HG03342 (cell line): ENCODE measurements around the gene SERPINA5.

ENCODE experiments used
- ATAC-seq: cut with Tn5 transposase; IDR thresholded peaks from one replicate; pipeline ENCODE4 v1.9.1; 2021; ENCODE audit warnings: mild to moderate bottlenecking, moderate library complexity; ENCODE audit not compliant: unreplicated experiment

SERPINA5 gene, protein sequence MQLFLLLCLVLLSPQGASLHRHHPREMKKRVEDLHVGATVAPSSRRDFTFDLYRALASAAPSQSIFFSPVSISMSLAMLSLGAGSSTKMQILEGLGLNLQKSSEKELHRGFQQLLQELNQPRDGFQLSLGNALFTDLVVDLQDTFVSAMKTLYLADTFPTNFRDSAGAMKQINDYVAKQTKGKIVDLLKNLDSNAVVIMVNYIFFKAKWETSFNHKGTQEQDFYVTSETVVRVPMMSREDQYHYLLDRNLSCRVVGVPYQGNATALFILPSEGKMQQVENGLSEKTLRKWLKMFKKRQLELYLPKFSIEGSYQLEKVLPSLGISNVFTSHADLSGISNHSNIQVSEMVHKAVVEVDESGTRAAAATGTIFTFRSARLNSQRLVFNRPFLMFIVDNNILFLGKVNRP

DNA sequence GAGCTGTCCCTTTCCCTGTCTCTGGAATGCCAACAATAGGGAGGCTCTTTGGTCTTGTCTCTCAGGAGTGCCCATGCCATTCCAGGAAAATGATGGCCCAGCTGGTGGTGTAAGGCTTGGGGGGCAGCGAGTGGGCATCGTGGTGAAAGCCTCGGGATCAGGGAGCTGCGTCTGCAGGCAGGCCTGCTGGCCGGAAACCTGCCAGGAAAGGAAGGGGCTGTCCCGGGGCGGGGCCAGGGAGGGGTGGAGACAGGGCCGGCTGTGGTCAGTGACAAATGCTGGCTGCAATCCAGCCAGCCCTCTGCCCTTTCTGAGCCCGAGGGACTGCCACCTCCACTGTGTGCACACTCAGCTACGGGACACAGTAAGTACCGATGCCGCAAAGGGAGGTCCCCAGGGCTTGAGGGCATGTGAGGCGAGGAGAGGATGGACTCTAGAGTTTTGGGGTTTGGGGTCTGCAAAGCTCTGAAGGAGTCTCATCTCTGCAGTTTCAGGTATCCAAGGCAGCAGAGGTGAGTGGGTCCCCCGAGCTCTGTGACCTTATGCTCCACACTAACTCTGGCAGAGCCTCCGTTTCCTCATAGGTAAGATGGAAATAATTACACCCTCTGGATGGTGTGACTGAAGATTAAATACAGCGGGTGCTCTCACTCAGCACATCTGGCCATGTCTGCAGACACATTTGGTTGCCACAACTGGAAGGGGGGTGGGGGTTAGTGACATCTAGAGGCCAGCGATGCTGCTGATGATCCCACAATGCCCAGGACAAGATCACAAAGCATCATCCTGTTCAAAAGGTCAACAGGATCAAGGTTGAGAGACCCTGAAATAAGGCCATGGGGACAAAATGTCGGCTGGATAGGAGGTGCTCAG is at the start of gene SERPINA5:
Gene SERPINA5 (plus strand): TSS at position 300 of the 873 bp plus-strand sequence. CDS start 5,937 bp downstream, outside the sequence.
- no peak for ATAC-seq

DNA sequence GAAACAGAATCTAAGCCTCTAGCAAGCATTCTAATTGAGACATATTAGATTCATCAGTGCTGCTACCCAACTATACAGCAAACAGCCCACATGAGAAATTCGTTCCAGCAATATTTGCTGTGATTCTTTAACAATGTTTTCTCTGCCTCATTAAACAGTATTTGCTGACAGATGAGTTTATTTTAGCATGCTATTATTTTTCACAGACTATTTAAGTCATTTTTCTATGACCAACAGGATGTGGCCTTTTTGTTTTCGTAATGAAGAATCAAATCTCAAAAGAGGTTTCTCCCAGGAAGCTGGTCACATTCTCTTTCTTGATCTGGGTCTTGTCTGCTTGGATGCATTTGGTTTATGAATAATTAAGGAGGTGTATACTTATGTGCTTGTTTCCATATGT is 48.8 kb upstream of the SERPINA5 start:
- ATAC-seq: no peak

DNA sequence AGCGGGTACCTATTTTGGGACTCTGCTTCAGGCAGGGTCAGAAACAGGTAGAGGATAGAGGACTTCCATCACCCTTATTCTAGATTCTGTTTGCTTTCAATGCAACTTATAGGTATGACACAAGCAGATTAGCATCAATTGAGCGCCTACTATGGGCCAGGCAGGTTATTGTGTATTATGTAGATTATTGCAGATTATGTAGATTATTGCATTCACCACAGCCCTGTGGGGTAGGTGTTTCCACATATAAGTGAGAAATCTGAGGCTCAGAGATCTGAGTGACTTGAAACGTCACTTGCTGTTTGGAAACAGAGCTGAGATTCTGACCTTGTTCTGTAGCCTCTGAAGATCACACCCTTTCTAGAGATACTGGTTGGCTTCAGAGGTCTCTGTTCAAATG is 45.7 kb upstream of the SERPINA5 start:
- ATAC-seq: no peak

DNA sequence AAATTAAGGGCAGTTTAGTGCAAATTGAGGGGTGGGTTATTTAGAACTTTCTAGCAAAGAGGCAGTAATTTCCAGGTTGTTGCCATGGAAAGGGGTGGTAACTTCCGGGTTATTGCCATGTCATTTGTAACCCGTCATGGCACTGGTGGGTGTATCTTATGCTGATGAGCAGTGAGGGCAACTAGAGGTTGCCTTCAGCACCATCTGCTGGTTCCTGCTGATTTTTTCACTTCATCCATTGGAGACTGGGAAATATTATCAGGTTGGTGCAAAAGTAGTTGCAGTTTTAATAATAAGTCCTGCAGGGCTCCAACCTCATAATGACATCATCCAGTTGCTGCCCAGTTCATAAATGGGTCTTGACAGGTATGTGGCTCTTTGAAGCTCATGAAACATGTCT is 44.4 kb upstream of the SERPINA5 start:
- no peak for ATAC-seq

DNA sequence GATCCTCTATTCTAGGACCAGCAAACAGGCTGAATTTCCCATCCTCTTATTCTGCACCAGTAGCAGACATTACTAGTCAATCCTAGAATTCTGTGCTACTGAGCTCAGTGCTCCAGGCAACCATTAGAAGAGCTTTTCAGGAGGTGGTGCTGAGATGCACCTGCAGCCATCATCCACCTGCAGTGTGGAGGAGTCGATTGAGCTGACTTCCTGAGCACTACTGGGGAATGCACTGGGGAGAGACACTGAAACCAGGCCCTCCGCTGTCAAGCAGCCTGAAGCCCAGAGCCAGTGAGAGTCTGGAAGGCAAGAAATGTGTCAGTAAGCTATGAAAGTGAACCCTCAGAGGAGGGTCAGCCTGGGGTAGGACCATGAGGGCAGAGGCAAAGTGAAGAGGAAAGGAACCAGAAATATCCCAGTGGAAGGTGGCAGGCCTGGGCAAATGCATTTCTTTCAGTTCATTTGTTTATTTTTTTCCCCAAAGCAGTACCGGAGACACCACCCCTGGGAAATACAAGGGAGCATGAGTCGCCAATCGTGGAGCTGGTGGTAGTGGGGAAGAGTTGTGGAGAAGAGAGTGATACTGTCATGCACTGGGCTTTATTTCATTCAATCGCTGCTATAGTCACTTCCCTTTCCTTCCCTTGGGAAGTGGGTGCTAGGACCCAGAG is 43.0 kb upstream of the SERPINA5 start:
- ATAC-seq: no peak

DNA sequence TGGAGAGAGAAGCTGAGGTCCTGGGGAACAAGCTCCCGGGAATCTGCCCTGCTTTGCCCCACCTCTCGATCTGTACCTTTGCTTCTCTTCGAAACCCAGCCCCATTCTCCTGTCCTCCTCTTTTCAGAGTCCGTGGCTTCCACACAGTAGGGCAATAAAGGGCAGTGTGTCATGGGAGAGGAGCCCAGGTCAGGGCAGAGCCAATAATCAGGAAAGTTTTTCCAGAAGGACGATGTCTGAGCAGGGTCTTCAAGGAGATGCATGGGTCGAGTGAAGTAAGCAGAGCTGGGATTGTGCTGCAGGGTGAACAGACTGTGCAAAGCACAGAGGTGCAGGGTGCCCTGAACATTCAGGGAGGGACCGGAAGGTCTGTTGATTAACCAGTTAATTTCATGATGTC is 42.0 kb upstream of the SERPINA5 start:
- ATAC-seq: no peak

DNA sequence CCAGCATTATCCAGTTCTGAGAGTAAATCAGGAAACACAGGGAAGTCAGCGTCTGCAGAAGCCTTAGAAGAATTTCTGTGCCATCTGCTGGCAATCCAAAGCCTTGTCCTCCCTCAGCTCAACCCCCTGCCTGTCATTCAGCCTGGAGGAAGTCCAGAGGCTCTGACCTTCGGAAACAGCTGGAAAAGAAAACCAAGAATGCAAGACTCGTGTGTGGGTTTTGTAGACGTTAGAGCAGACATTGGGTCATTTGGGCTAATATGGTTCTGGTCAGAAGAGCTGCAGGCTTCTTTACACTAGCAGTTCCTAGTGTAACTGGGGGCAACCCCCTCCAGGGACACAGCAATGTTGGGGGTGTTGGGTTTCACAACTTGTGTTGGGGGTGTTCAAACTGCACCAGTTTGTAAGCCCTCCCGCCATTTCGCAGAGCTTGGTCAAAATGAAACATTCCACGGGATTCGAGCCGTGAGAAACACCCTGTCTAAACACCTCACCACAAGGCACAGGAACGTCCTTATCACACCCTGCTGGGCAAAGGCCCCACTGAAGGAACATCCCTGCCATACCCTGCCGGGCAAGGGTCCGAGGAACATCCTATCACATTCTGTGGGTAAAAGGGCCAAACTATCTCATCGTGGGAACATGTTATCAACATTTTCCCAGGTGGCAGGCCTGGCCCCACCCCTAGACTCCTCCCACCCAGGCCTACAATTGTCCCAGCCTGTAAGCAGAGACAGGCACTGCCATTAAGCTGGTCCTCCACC is 41.0 kb upstream of the SERPINA5 start:
- ATAC-seq: no peak

DNA sequence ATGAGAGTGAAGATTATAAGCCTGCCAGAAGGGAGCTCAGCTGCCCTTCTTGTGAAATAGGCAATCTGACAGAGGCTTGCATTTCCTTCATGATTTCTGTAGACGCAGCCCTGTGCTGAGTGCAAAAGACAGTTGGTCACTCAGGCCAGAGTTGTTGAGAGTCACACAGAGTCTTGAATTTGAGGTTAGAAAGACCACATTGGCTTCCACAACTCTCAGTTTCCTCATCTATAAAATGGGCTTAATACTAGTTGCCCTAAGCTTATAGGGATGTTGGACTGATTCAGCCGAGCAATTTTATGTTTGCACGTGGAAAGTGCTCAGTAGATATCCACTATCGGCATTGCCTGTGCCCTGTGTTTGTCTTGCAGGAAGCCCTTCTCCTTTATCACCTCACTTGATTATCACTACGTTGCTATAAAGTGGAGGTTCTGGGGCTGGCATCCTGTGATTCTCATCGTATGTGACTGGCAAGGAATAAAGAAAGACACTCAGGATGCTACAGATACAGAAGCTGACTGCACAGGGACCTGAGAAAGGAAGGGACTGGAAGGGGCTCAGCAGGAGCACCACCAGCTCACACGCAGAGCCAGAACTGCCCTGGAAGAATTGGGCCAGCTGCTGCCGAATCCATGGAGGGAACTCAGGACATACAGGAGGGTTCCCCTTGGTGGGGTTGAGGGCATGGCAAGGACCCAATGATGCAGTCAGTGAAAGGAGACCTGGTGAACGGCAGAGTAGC is 39.8 kb upstream of the SERPINA5 start:
- no peak for ATAC-seq

DNA sequence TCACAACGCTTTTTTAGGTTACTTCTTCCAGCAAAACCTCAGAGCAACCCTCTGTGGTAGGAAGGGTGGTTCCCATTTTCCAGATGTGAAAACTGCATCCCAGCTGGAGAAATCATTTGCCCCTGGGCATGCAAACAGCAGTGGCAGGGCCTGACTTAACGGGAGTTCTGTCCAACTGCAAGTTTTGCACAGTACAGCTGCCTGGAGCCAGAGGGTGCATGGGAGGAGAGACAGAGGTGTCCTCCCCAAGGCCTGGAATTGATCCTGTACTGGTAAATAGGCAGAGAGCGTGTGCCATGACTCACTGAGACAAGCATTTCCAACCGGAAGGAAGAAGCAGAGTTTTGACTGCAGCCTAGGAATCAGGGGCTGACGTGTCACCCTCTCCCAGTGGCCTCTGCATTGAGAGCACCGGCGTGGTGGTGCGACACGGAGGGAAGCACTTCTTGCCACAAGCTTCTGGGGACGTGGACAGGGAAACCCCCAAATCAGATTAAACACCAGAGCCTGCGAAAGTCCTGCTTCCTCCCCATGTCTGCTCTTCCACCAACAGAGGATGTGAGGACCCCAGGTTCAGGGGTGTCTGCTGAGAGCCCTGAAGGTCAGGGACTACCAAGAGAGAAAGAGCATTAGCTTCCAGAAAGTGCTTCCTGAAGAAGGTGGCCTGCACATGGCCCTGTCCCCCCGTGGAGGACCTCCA is 39.0 kb upstream of the SERPINA5 start:
- ATAC-seq: no peak

DNA sequence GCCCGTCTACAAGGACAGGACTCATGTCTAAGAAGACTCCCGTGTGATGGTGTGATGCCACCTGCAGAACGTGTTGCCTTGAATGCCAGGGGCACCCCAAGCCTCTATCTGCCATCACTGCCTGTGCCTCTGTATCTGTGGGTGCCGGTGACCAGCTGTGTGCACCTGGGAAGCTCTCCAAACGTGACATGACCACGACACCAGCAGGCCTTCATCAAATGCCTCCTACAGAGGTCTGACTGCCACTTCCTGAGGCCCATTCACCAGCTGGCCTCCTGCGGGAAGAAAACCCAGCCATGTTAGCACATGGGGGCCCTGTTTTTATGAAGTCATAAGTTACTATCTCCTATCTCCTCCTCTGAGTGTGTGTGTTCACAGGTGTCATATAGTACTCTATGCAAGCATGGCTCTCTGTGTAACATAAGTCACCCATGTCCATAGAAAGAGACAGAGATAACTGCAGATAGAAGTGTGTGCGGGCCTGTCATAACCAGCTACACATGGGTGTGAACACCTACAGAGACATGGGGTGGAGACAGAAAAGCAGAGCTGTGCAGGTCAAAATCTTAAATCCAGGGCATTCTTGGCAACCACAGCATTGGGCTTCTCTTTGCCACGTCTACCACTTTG is 38.3 kb upstream of the SERPINA5 start:
- no peak for ATAC-seq

DNA sequence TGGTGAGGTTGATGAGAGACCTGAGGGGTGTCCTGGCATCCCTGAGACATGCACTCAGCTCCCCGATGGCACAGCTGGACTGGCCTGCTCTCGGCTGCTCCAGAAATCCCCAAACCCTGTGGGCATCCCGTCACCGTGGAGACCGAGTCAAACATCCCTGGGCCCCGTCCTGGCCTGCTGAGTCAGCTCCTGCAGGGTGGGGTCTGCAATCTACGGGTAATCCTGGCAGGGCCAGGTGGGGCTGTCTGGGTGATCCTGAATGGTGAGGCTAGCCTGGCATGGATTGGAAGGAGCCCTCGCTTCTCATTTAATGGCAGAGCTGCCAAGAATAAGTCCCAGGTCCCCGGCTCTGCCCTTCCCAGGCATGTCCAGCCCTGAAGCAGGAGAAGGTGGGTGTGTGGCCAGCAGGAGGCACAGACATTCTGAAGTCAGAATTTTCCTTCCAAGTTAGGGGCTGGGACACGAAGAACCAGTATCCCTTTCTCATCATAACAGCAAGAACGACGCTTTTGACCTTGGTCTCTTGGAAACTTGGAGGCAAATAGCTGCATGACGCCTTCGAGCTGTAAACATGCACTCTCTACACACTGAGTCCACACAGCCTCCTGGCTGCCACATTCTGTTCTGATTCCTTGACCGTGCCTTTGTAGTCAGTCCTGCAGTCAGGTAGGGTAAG is 37.6 kb upstream of the SERPINA5 start:
- no peak for ATAC-seq

DNA sequence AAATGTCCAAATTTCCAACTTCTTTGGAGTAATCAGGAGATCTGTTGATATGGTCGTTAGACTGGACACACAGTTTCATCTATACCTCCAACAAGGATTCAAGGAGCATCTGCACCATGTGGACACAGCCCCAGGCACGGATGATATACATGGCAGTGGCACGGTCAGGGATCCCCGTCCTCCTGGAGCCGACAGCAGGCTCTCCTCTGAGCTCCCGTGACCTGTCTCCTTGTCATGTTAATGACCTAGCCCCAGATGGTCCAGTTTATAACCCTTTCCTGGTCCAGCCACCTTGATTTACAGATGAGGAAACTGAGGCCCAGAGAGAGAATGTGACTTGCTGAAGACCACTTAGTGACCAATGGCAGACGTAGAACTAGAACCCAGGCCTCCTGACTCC is 36.5 kb upstream of the SERPINA5 start:
- no peak for ATAC-seq

DNA sequence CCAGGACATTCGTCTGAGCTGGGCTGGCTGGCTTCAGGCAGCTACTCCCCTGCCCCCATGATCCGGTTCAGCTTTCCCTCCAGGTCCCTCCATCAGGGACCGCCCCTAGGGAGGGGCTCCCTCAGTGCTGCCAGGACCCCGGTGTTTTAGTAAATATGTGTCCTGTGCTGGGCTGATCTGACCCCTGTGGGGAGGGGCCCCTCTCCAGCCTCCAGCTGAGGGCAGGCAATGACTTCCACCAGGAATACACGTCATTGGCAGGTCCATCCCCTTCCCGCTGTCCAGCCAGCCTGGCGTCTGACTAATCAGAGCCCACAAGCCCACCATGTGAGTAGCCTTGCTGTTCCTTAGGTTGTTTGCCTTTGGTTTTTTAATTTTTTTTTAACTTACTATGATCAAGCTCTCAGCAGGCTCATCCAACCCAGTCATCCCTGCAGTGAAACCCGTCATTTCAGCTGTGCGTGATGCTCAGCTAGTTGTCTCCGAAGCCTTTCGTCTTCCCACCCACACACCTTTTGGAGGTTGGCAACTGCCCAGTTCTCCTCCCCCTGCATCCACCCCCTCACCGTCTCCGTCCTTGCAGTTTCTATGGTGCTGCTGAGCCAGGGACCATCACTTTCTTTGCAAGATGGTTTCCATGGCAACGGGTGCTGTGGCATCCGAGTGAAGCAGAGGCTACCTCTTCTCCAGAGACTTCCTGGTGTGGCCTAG is 35.9 kb upstream of the SERPINA5 start:
- ATAC-seq: no peak

DNA sequence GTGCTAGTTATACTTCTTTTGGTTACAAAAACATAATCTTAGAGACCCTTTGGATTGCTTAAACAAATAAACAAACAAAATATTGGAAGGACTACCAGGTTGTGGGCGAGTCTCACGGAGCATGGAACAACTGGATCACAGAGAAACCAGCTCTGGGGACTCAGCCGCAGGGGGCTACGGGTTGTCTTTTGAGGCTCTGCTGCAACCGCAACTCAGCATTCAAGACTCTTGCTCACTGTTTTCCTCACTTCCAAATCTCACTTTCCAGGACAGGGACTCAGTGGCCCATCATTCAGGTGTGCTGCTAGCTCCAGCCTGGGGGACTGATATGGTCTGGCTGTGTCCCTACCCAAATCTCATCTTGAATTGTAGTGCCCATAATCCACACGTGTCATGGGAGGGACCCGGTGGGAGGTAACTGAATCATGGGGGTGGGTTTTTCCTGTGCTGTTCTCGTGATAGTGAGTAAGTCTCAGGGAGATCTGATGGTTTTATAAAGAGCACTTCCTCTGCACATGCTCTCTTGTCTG is 34.0 kb upstream of the SERPINA5 start:
- no peak for ATAC-seq

DNA sequence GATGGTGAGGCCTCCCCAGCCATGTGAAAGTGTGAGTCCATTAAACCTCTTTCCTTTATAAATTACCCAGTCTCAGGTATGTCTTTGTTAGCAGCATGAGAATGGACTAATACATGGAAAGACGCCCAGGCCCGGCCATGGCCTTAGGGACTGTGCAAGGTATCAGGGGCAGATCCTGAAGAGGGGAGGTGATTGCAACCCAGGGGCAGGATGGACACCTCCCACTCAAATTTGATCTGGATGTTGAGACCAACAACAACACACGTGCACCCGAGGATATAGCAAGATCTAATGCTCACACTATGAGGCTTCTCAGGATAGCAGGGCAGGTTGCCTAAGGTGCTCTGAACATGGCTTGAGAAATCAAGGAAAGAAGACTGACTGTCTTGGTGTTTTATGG is 33.5 kb upstream of the SERPINA5 start:
- ATAC-seq: no peak

DNA sequence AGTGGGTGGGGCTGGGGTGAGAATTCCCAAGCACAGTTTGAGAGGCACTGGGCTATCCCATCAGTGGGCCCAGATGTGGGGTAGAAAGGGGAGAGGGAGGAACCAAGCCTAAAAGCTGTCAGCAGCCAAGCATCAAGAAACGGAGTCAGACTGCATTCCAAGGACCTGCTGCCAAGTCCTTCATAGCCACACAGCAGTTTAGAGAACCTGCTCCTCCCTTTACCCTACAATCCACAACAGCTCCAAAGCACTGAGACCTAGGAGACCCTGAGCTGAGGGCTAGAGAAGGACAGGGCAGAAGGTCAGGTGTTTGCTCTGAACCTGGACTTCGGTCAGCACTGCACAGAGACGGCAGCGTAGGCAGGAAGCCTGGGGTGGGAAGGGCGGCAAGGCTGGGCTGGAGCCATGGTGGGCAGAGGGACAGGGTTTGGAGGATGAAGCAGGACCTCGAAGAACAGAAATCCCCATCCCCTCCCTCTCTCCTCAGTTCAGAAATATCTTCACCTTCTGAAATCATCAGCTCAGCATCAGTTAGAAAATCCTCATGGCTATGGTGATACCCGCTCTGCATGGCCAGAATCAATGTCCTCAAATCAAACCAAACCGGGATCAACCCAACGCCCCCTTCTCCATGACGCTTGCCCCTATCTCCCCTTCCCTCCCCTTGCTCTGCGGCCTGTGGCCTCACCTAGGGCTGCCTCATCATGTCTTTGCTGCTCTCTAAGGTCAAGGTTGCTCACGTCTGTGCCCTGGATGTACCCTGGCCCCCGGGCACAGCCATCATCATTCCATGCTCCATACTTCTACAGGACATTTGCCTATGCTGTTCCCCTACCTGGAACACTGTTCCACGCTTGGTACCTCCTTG is 32.9 kb upstream of the SERPINA5 start:
- no peak for ATAC-seq
